Ascending aorta (tissue), 2 donors: ENCODE results near the gene CD3G. TPM values are rescaled to one million over a fixed set of nuclear protein-coding genes. Genes with fewer than 3 reads are reported as not detected.

Experiments
- DNase-seq, 2 donors: peaks; one replicate each; pipeline ENCODE4 v3.0.0-alpha.2; 2019; ENCODE audit warnings: low spot score in 2 of 2
- H3K27ac ChIP-seq, 2 donors: fragments of 200-600 bp; sonication (generic); one replicate each; pipeline ENCODE4 v1.5.1; 2016 to 2017; ENCODE audit warnings: mild to moderate bottlenecking in 1 of 2
- H3K27me3 ChIP-seq: fragments of 200-600 bp; sonication (generic); one replicate; pipeline ENCODE4 v1.5.1; 2017
- H3K36me3 ChIP-seq, 2 donors: fragments of 200-600 bp; sonication (generic); one replicate each; pipeline ENCODE4 v1.5.1; 2016
- H3K4me1 ChIP-seq, 2 donors: fragments of 200-600 bp; sonication (generic); one replicate each; pipeline ENCODE4 v1.5.1; 2016 to 2017; ENCODE audit warnings: mild to moderate bottlenecking in 1 of 2
- H3K4me3 ChIP-seq, 2 donors: fragments of 200-600 bp; sonication (generic); one replicate each; pipeline ENCODE4 v1.5.1; 2016 to 2017; ENCODE audit warnings: mild to moderate bottlenecking in 1 of 2
- H3K9me3 ChIP-seq, 2 donors: fragments of 200-600 bp; sonication (generic); one replicate each; pipeline ENCODE4 v1.5.1; 2016
- intact Hi-C: fragments of 100-400 bp; cut with DNase I; formaldehyde crosslinking; loops from one replicate; pipeline ENCODE4 v1.15.1; 2023
- total RNA-seq: library from RNA; depleted of rRNA; stranded (reverse); fragments of >200 nt; gene quantifications from one replicate; pipeline ENCODE4 v1.1.0, GENCODE V29; 2016
- TF ChIP-seq, protein P1 (sequence below), 3 experiments: fragments of 200-600 bp in 2 of 3; fragments of 450-650 bp in 1 of 3; sonication (generic) in 2 of 3; IDR thresholded peaks; one replicate each; pipeline ENCODE4 v1.5.1; 2016 to 2019; ENCODE audit warnings: antibody characterized with exemption in 3 of 3, mild to moderate bottlenecking in 1 of 3, moderate library complexity in 1 of 3

Gene CD3G
- not detected for total RNA-seq

DNA sequence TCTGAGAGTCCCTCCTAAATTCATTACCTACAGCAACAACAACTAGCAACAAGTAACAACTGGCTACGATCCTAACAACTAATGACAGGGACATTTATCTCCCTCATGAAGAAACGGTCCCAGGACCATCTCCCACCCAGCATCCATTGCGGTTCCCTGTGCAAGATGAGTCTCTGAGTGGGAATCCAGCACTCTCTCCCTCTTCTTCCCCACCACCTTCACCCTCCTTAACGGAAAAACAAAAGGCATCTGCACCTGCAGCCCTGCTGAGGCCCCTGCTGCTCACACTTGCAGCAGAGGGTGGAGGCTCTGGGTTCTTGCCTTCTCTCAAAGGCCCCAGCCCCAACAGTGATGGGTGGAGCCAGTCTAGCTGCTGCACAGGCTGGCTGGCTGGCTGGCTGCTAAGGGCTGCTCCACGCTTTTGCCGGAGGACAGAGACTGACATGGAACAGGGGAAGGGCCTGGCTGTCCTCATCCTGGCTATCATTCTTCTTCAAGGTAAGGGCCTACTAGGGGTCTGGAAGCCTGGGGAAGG is at the start of gene CD3G:
CD3G (plus strand) TSS at position 364 of the 535 bp plus-strand sequence; CDS start at position 444, 80 bp downstream.
- no peak within 1 kb of the TSS for H3K27ac ChIP-seq
- TF ChIP-seq, protein P1, sequence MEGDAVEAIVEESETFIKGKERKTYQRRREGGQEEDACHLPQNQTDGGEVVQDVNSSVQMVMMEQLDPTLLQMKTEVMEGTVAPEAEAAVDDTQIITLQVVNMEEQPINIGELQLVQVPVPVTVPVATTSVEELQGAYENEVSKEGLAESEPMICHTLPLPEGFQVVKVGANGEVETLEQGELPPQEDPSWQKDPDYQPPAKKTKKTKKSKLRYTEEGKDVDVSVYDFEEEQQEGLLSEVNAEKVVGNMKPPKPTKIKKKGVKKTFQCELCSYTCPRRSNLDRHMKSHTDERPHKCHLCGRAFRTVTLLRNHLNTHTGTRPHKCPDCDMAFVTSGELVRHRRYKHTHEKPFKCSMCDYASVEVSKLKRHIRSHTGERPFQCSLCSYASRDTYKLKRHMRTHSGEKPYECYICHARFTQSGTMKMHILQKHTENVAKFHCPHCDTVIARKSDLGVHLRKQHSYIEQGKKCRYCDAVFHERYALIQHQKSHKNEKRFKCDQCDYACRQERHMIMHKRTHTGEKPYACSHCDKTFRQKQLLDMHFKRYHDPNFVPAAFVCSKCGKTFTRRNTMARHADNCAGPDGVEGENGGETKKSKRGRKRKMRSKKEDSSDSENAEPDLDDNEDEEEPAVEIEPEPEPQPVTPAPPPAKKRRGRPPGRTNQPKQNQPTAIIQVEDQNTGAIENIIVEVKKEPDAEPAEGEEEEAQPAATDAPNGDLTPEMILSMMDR (IDR thresholded peaks at IDR 0.05): no peak
- H3K36me3 ChIP-seq: no peaks in the 10 kb centered on the region
- no peak within 1 kb of the TSS for H3K4me3 ChIP-seq
- H3K27me3 ChIP-seq: no peaks in the 10 kb centered on the region
- H3K4me1 ChIP-seq: no peaks in the 10 kb centered on the region
- DNase-seq: no peak
- H3K9me3 ChIP-seq: no peaks in the 10 kb centered on the region
- intact Hi-C loops: no loop called here

DNA sequence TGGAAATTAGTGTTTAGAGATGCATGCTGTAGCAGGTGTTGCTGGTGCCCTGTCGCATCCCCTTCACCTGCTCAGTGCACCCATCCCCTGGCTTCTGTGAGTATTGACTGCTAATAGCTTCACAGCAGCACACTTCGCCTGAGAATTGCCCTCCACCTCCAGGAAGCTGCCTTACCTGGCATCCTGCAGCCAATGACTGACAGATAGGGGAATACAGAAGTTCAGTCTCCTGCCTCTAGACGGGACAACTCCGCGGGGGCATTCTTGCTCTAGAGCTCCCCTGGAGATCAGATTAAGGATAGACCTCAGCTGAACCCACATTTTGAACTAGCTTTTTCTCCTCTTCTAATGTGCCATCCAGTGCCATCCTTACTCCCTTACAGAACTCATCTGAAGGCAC is 48.9 kb upstream of the CD3G start:
- Histone ChIP-seq H3K4me1 (no peaks in the 10 kb centered on the region), H3K27ac (no peak overlapping the region), H3K27me3 (no peaks in the 10 kb centered on the region), H3K4me3 (no peak overlapping the region), H3K9me3 (no peaks in the 10 kb centered on the region), H3K36me3 (no peaks in the 10 kb centered on the region)
- TF ChIP-seq, protein P1 (IDR thresholded peaks at IDR 0.05): no peak
- intact Hi-C loops: no loop called here
- DNase-seq: no peak

DNA sequence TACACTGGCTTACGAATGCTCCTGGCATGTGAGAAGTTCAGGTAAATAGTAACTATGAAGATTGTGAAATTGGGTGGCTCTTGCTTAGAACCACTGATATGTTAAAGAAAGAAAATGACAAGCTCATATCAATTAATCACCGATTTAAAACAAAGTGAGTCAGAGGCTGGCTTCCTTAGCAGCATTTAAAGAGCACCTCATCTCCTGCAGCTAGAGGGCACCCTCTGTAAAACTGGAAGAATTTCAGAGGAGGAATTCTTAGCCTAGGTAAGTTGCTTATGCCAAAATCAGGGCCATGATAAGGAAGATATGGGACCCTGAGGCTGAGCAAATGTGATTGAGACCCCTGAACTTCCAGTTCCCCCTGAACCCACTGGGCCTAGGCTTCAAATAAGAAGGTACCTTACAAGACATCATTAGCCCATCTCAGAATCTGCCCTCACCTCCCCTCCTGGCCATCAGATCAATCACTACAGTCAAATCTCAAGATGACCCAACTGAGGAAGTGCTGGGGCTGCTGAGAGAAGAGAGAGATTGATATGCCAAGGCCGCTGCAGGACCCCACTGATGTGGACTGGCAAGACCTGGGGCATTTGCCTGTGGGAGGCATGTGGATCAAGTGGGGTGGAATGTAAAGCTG is 48.2 kb upstream of the CD3G start:
- TF ChIP-seq, protein P1 (IDR thresholded peaks at IDR 0.05): peak in 1 of 3 experiments; percentile 25
- intact Hi-C loops: no loop called here
- DNase-seq: no peak
- Histone ChIP-seq H3K27ac (no peak overlapping the region), H3K4me1 (no peaks in the 10 kb centered on the region), H3K27me3 (no peaks in the 10 kb centered on the region), H3K36me3 (no peaks in the 10 kb centered on the region), H3K9me3 (no peaks in the 10 kb centered on the region), H3K4me3 (no peak overlapping the region)

DNA sequence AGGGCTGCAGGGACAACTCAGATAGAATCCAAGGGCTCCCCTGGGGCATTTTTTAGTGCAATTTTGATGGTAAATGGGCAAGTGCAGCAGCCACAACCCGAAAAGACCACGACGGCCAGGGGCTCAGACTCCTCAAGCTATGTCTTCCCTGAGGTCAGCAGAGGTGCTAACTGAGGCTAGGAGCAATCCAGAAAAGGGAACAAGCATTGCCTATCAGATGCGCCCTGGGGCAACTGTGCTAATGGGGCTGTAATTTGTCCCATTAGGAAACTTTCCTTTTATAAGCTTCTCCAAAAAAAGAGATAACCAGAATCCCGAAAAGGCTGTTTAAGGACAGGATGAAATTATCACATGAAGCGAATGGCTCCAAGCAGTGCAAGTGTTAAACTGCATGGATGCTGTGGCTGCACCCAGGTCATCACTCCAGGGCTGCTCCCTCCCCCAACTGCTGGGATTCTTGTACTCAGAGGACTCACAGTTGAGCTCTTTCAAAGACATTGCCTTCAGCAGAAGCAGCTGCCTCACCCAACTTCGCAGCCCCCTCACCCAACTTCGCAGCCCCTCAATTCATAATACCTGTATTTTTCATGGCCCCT is 42.4 kb upstream of the CD3G start:
- H3K27me3 ChIP-seq: no peaks in the 10 kb centered on the region
- TF ChIP-seq, protein P1 (IDR thresholded peaks at IDR 0.05): no peak

DNA sequence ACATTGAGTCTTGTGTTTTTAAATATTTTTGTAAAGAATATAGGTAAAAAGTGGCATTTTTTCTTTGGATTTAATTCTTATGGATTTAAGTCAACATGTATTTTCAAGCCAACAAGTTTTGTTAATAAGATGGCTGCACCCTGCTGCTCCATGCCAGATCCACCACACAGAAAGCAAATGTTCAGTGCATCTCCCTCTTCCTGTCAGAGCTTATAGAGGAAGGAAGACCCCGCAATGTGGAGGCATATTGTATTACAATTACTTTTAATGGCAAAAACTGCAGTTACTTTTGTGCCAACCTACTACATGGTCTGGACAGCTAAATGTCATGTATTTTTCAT is 39.9 kb upstream of the CD3G start:
- Histone ChIP-seq H3K4me3 (no peak overlapping the region), H3K9me3 (no peaks in the 10 kb centered on the region), H3K27ac (no peak overlapping the region), H3K27me3 (no peaks in the 10 kb centered on the region), H3K36me3 (no peaks in the 10 kb centered on the region), H3K4me1 (no peaks in the 10 kb centered on the region)
- TF ChIP-seq, protein P1 (IDR thresholded peaks at IDR 0.05): no peak
- intact Hi-C loops: no loop called here
- no peak for DNase-seq

More for the DNA sequence above, 42.4 kb upstream of the CD3G start:
- no peak overlapping the region for H3K27ac ChIP-seq
- H3K4me3 ChIP-seq: no peak overlapping the region
- H3K36me3 ChIP-seq: no peaks in the 10 kb centered on the region
- DNase-seq: no peak
- intact Hi-C loops: no loop called here
- no peaks in the 10 kb centered on the region for H3K4me1 ChIP-seq
- H3K9me3 ChIP-seq: no peaks in the 10 kb centered on the region
